GM12872 (cell line): Measurements from ENCODE around the gene SUSD2.

Experiments
- TF ChIP-seq, protein P1 (sequence below): IDR thresholded peaks from 3 replicates; pipeline ENCODE4 v1.5.1; 2011; ENCODE audit warnings: low read depth, mild to moderate bottlenecking, low read length, moderate library complexity; ENCODE audit not compliant: insufficient read depth

SUSD2 gene

GRCh38 chr22:24224468-24224867 is 43.2 kb downstream of the SUSD2 start:
- TF ChIP-seq, protein P1, sequence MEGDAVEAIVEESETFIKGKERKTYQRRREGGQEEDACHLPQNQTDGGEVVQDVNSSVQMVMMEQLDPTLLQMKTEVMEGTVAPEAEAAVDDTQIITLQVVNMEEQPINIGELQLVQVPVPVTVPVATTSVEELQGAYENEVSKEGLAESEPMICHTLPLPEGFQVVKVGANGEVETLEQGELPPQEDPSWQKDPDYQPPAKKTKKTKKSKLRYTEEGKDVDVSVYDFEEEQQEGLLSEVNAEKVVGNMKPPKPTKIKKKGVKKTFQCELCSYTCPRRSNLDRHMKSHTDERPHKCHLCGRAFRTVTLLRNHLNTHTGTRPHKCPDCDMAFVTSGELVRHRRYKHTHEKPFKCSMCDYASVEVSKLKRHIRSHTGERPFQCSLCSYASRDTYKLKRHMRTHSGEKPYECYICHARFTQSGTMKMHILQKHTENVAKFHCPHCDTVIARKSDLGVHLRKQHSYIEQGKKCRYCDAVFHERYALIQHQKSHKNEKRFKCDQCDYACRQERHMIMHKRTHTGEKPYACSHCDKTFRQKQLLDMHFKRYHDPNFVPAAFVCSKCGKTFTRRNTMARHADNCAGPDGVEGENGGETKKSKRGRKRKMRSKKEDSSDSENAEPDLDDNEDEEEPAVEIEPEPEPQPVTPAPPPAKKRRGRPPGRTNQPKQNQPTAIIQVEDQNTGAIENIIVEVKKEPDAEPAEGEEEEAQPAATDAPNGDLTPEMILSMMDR, result no peak

- TF ChIP-seq, protein P1, result no peak
Observed at GRCh38 chr22:24225044-24225601, 43.8 kb downstream of the SUSD2 start.

DNA sequence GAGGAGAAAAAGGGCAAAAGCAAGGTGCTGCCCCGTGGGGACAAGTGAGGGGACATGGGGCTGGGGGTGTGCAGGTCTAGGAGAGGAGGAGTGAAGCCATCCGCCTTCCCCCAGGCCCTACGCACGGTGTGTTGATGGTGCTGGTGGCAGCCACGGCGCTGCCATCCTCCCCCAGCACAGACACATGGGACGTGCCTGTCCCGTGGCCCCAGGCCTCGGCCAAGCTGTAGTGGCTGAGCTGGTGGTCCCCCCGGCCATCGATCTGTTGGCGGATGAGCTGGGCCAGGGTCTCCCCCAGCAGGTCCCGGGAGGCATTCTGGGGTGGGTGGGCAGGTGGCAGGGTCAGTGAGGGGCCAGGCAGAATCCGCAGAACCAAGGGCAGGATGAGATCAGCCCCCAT is 44.7 kb downstream of the SUSD2 start:
- TF ChIP-seq, protein P1, result no peak

GRCh38 chr22:24230911-24231656 is 49.8 kb downstream of the SUSD2 start:
- TF ChIP-seq, protein P1, result peak; percentile 70

DNA sequence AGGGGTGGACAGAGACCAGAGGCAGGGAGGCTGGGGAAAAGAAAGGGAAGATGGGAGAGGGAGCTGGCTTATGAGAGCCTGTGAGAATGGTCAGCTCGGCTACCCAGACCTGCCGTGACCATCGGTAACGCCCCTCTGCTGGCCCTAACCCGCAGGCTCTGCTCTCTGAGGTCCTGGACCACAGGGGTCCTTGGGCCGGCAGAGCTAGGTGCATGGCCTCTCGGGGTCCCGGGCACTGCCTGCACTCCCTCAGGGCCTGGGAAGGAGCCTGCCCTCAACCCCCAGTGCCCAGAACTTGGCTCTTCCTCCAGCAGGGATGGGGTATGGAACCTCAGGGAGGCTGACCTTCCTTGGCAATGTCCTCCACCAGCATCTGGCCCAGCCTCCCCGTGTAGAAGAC is 50.4 kb downstream of the SUSD2 start:
- TF ChIP-seq, protein P1, result no peak

GRCh38 chr22:24232124-24232523 is 50.8 kb downstream of the SUSD2 start:
- TF ChIP-seq, protein P1, result no peak

GRCh38 chr22:24232725-24233124 is 51.4 kb downstream of the SUSD2 start:
- TF ChIP-seq, protein P1, result no peak
